ENCODE measurements around the gene AKR1C8.
"Not testable (repeated sequence)": the region's sequence is repeated elsewhere in the genome, so short reads cannot be mapped to it uniquely, and the experiment has no call there.

Gene AKR1C8

GRCh38 chr10:5143137-5143536 is 41.8 kb downstream of the AKR1C8 start:
- H3K4me1 ChIP-seq (ENCODE audit: insufficient read depth, poor library complexity, severe bottlenecking), result no peaks in the 10 kb centered on the region
- ATAC-seq (ENCODE audit: low read depth) (no peak), DNase-seq (ENCODE audit: low spot score) (no peak)
- H3K36me3 ChIP-seq (ENCODE audit: low read depth), result no peaks in the 10 kb centered on the region
- no peak for TF ChIP-seq CTCF (IDR thresholded peaks at IDR 0.05; ENCODE audit: poor library complexity, severe bottlenecking)
- no peak overlapping the region for H3K27ac ChIP-seq (ENCODE audit: poor library complexity, severe bottlenecking)
- no peak overlapping the region for H3K4me3 ChIP-seq (ENCODE audit: severe bottlenecking)
- no peaks in the 10 kb centered on the region for H3K9me3 ChIP-seq (ENCODE audit: severe bottlenecking)
- no peaks in the 10 kb centered on the region for H3K27me3 ChIP-seq (ENCODE audit: insufficient read depth, poor library complexity, severe bottlenecking)

GRCh38 chr10:5142199-5142598 is 42.8 kb downstream of the AKR1C8 start:
- H3K4me1 ChIP-seq (ENCODE audit: insufficient read depth, poor library complexity, severe bottlenecking), result no peaks in the 10 kb centered on the region
- DNase-seq (ENCODE audit: low spot score) (no peak), ATAC-seq (ENCODE audit: low read depth) (no peak)
- no peak for TF ChIP-seq CTCF (IDR thresholded peaks at IDR 0.05; ENCODE audit: poor library complexity, severe bottlenecking)
- no peaks in the 10 kb centered on the region for H3K9me3 ChIP-seq (ENCODE audit: severe bottlenecking)
- no peak overlapping the region for H3K27ac ChIP-seq (ENCODE audit: poor library complexity, severe bottlenecking)
- H3K27me3 ChIP-seq (ENCODE audit: insufficient read depth, poor library complexity, severe bottlenecking), result no peaks in the 10 kb centered on the region
- no peaks in the 10 kb centered on the region for H3K36me3 ChIP-seq (ENCODE audit: low read depth)
- no peak overlapping the region for H3K4me3 ChIP-seq (ENCODE audit: severe bottlenecking)

- H3K9me3 ChIP-seq (ENCODE audit: severe bottlenecking); H3K4me1 ChIP-seq (ENCODE audit: insufficient read depth, poor library complexity, severe bottlenecking); H3K4me3 ChIP-seq (ENCODE audit: severe bottlenecking); H3K36me3 ChIP-seq (ENCODE audit: low read depth); ATAC-seq (ENCODE audit: low read depth); H3K27ac ChIP-seq (ENCODE audit: poor library complexity, severe bottlenecking); DNase-seq (ENCODE audit: low spot score); H3K27me3 ChIP-seq (ENCODE audit: insufficient read depth, poor library complexity, severe bottlenecking): not testable (repeated sequence)
These were observed 47.3 kb downstream of the AKR1C8 start for GRCh38 chr10:5137699-5138098.

GRCh38 chr10:5136468-5137087 is 48.4 kb downstream of the AKR1C8 start:
- no peak for TF ChIP-seq CTCF (IDR thresholded peaks at IDR 0.05; ENCODE audit: poor library complexity, severe bottlenecking)

GRCh38 chr10:5135581-5135980 is 49.4 kb downstream of the AKR1C8 start:
- no peaks in the 10 kb centered on the region for H3K4me1 ChIP-seq (ENCODE audit: insufficient read depth, poor library complexity, severe bottlenecking)
- H3K27me3 ChIP-seq (ENCODE audit: insufficient read depth, poor library complexity, severe bottlenecking), result no peaks in the 10 kb centered on the region
- H3K9me3 ChIP-seq (ENCODE audit: severe bottlenecking), result peaks cover 5% of the 10 kb centered on the region
- ATAC-seq (ENCODE audit: low read depth), result no peak
- no peak overlapping the region for H3K4me3 ChIP-seq (ENCODE audit: severe bottlenecking)
- DNase-seq (ENCODE audit: low spot score), result no peak
- TF ChIP-seq CTCF (IDR thresholded peaks at IDR 0.05; ENCODE audit: poor library complexity, severe bottlenecking), result no peak
- H3K27ac ChIP-seq (ENCODE audit: poor library complexity, severe bottlenecking), result no peak overlapping the region
- H3K36me3 ChIP-seq (ENCODE audit: low read depth), result no peaks in the 10 kb centered on the region

More at GRCh38 chr10:5136468-5137087, 48.4 kb downstream of the AKR1C8 start:
- no peak overlapping the region for H3K27ac ChIP-seq (ENCODE audit: poor library complexity, severe bottlenecking)
- no peaks in the 10 kb centered on the region for H3K36me3 ChIP-seq (ENCODE audit: low read depth)
- DNase-seq (ENCODE audit: low spot score) (no peak), ATAC-seq (ENCODE audit: low read depth) (no peak)
- no peaks in the 10 kb centered on the region for H3K27me3 ChIP-seq (ENCODE audit: insufficient read depth, poor library complexity, severe bottlenecking)
- peaks cover 5% of the 10 kb centered on the region for H3K9me3 ChIP-seq (ENCODE audit: severe bottlenecking)
- no peak overlapping the region for H3K4me3 ChIP-seq (ENCODE audit: severe bottlenecking)
- H3K4me1 ChIP-seq (ENCODE audit: insufficient read depth, poor library complexity, severe bottlenecking), result no peaks in the 10 kb centered on the region
